Measurements from ENCODE around the gene FAM174A.
"Not testable (repeated sequence)": the region's sequence is repeated elsewhere in the genome, so short reads cannot be mapped to it uniquely, and the experiment has no call there.

The FAM174A gene

GRCh38 chr5:100576217-100576751 lies 41.1 kb downstream of the FAM174A start:
- DNase-seq = no peak

DNA sequence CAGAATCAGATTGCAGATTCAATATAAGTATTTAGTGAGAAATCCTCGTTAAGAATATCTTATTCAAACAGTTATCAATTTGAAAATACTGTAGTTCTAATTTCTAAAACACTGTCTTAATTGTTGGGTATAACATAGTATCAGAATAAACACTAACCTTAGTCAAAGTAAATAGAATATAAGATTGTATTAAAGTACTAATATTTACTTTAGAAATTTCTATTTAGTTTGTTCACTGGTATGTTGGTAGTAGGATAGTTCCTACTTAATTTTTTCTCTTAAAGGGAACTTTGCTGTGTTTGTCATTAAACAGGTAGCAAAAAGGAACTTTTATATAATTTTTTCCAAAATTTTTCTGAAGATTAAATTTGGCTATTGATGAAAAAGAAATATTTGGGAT lies 42.3 kb downstream of the FAM174A start:
- no peak for DNase-seq

- no peak for DNase-seq
Measured at GRCh38 chr5:100584069-100584468, 48.9 kb downstream of the FAM174A start.

DNA sequence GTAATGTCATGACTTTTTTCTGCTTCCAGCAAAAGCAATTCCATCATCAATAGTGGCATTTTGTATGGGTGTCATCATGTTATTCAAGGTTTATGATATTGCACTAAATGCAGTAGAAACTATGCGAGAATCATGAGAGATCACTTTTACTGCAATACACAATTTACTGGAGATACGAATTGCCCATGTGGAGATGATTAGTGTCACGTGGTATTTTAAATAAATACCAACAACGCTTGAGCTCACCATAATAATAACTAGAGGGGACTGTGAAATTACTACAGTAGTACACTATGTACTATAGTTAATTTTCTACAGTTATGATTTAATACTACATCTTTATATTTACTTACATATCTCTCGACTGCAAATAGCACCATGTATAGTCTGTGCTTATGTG lies 49.7 kb downstream of the FAM174A start:
- DNase-seq = no peak

GRCh38 chr5:100590867-100591266 lies 55.7 kb downstream of the FAM174A start:
- no peak for DNase-seq

DNA sequence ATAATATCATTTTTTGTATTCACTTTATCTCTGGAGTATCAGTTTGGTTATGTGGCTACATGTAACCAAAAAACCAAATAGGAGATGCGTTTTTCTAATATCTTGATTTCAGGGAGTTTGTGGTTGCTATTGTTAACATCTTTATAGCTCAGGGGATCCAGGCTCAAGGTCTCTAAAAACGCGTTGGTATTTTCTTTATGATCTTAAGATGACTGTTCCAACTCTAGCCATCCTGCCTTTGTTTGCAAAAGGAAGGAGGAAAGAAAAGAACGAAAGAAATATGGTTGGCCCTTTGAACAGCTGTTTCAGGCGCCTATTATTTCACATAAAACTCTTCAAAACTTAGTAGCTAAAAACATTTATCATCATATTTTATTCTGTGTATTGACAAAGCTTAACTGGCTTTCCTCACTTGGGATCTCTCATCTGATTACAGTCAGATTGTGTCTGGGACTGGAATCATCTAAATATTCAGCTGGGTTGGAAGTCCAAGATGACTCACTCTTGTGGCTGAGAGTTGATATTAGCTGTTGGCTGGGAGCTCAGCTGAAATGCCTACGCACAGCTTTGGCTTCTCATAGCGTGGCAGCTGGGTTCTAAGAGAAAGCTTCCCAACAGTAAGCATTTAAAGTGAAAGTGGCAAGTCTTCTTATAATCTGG lies 60.1 kb downstream of the FAM174A start:
- DNase-seq = no peak

DNA sequence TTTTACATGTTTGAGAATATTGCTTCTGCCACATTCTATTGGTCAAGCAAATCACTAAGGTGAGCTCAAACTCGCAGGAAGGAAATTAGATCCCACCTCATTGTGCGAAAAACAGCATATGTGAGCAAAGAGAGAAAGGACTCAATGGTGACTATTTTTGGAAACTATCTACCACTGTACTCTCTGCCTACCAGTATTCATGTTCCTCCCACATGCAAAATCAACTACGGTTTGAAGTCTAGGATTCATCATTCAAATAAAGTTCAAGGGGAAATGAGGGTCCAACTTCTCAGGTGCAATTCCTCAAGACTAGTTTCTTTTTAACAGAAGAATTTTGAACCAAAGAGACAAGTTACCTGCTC lies 60.6 kb downstream of the FAM174A start:
- no peak for DNase-seq

DNA sequence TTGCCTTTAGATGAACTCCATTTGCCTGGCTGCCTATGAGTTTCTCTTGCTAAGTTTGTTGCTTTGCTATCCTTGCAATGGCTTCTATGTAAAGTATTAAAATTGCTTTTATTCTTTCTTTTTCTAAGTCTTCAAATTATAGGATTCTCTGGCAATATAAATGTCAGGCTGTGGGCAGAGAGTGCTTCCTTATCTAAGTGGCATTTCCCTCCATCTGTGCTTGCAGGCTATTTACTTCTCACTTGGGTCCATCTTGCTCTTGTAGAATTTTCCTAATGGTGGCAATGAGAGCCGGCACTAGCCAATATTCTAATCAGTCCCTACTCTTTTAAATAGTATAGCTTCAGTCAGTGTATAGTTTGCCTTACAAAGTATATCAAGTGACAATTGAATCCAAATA lies 63.3 kb downstream of the FAM174A start:
- no peak for DNase-seq

DNA sequence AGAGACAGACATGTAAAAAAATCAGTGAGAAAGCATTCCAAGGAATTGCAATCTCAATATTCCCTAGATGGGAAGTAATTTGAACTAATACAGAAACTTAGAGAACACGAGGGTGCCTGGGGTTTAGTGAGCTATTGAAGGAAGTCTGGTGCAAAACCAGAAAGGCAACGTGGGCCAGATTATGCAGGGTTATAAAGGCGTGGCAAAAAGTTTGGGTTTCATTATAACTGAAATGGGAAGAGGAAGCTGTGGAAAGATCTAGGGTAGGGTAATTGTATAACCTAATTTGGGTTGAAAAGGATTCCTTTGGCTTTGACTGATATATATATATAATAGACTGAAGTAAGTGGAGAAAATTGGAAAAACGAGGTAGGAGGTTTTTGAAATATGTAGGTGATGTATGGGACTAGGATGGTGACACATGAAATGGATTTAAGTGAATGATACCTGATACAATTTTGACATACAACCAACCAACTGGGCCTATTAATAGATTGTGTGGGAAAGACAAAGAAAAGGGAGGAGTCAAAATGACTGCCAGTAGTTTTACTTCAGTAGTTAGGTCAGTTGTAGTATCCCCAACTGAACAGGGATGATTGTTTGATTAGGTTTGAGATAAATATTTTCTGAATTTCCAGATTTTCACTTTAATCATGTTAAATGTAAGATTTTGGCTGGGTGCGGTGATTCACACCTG lies 65.3 kb downstream of the FAM174A start:
- no peak for DNase-seq

DNA sequence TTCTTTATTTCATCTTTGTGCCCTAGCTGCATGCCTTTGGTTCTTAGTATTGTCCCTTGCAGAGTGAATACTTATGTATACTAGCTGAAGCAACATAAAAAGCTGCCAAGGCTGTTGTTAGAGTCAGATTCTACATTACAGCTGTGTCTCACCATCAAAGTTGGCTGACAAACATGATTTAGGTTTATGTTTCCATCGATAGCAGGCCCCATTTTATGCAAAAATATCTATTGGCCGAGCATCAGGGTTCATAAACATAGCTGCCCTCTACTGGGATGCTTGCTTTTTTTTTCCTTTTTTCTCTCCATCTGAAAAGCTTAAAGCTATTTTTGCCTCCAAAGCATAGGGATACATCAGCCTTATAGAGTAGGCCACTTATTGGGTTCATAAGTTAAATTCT lies 68.0 kb downstream of the FAM174A start:
- no peak for DNase-seq

GRCh38 chr5:100604021-100604420 lies 68.8 kb downstream of the FAM174A start:
- DNase-seq = not testable (repeated sequence)

DNA sequence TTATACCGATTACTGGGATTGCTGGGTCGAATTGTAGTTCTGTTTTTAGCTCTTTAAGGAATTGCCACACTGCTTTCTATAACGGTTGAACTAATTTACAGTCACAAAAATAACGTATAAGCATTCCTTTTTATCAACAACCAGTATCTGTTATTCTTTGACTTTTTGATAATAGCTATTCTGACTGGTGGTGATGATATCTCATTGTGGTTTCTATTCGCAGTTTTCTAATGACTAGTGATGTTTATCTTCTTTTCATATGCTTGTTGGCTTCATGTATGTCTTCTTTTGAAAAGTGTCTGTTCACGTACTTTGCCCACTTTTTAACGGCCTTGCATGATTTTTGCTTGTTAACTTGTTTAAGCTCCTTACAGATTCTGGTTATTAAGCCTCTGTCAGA lies 74.4 kb downstream of the FAM174A start:
- DNase-seq = no peak

DNA sequence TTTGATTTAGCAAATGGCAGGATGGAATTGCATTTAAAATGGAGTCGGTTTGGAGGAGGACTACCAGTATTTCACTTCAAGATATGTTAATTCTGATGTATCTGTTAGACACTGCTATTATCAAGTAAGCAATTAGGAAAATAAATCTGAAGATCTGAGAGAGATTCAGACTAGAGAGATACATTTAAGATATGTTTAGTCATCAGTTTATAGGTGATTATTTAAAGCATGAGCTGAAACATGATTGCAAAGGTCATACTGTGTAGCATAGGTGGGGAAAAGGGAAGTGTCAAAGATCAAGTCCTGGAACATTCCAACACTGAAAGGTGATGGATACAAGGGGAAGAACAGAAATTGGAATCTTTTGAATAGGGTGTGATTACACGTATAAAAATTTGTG lies 79.1 kb downstream of the FAM174A start:
- no peak for DNase-seq

DNA sequence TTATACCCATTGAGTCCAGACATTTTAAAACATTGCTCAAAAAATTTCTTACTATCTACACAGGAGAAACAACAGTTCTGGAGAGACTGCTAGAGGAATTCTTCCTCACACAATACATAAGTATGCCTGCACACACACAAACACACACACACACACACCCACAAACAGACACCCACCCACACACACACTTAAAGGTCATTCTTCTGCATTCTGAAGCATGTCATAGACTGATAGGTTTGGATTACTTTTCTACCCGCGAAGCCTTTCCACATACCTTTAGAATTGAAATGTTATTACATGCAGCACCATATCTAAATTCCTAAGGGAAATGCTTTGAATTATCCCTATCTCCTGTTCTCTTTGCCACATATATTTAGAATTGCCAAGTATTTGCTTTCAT lies 80.2 kb downstream of the FAM174A start:
- no peak for DNase-seq

DNA sequence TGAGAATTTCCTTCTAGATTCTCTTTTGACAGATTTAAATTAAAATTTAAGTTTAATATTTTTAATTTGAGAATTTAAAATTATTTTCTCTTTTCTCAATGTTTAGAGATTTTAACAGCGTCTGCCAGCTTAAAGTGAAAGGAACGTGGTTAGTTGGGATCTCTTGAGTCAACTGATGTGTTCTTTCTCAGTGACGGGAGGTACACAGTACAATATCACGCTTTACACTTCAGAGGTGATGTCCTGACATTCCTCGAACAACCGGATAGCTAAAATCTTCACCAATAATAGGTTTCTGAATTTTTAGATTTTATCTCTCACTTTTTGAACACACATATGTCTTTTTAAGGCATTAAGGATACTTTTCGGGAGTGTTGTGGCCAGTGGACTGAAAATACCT lies 81.1 kb downstream of the FAM174A start:
- DNase-seq = no peak

GRCh38 chr5:100616981-100617380 lies 81.8 kb downstream of the FAM174A start:
- DNase-seq = no peak

DNA sequence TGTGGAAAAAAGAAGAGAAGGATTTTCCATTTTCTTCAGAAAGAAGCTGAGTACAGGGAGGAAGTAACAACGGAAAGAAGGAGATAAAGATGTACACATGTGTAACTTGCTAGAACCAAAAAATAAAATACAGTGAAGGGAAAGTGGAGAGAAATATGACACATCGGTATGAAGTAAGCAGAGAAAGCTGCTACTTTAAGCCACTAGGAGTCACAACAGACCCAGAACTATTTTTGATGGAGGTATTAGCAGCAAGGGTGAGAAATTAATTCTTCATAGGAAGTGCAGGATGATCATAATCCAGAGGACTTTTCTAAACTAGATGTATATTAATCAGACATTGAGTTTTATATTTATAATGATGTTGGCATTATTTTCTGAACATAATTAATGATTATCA lies 88.5 kb downstream of the FAM174A start:
- peak; percentile 3 for DNase-seq

GRCh38 chr5:100634937-100635534 lies 99.9 kb downstream of the FAM174A start:
- DNase-seq = no peak

All from SHP77 treated with DMSO at 0.1 percent for 48 hours (cell line).